ENCODE measurements around the gene RPS28. TPM values are rescaled to one million over a fixed set of nuclear protein-coding genes. Genes with fewer than 3 reads are reported as not detected.

The RPS28 gene
- total RNA-seq, 1 donor from 2014 or later, result 365 TPM

DNA sequence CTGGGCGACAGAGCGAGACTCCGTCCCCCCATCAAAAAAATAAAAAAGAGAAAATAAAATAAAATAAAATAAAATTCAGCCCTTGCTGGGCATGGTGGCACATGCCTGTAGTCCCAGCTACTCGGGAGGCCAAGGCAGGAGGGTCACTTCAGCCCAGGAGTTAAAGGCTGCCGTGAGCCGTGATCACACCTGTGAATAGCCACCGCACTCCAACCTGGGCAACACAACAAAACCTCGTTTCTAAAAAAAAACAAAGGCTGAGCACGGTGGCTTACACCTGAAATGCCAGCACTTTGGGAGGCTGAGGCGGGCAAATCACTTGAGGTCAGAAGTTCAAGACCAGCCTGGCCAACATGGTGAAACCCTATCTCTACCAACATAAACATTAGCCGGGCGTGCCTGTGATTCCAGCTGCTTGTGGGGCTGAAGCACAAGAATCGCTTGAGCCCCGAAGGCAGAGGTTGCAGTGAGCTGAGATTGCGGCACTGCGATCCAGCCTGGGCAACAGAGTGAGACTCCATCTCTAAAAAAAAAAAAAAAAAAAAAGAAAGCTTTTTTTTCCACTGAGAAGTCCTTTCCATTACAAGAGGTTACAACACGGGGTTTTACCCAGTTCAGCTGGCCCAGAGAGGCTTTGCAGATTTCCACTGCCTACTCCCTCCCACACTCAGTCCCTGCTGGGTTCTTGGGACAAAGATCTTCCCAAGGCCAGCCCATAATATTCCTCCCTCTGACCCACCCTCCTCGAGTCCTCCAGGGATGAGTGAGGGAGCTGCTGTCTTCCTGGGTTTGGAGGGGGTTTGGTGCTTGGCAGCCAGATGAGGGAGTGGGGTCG, 49.1 kb downstream of the RPS28 start:
- no peak for DNase-seq (ENCODE audit: extremely low read depth, low read depth, low spot score)

GRCh38 chr19:8371011-8371804, 49.9 kb downstream of the RPS28 start:
- DNase-seq (ENCODE audit: extremely low read depth, low read depth, low spot score), result no peak

Other genes with a start within 250 kb of the RPS28 start
- not detected in 2 replicates for gene FBN3, start 171.9 kb upstream of the RPS28 start, total RNA-seq
- 29.0 and 29.3 TPM in 2 replicates for gene CERS4, start 112.1 kb upstream of the RPS28 start, total RNA-seq
- gene CD320, start 13.1 kb upstream of the RPS28 start, total RNA-seq, result 92.0 and 120 TPM in 2 replicates
- 56.3 and 58.9 TPM in 2 replicates for gene NDUFA7, start 121 bp upstream of the RPS28 start, total RNA-seq
- 120 and 190 TPM in 2 replicates for gene KANK3, start 21.8 kb downstream of the RPS28 start, total RNA-seq
- 124 and 137 TPM in 2 replicates for gene ANGPTL4, start 42.7 kb downstream of the RPS28 start, total RNA-seq
- gene RAB11B, start 68.9 kb downstream of the RPS28 start, total RNA-seq, result 46.3 and 71.9 TPM in 2 replicates
- 254 and 324 TPM in 2 replicates for gene MARCHF2, start 91.8 kb downstream of the RPS28 start, total RNA-seq
- gene HNRNPM, start 123.5 kb downstream of the RPS28 start, total RNA-seq, result 71.3 and 136 TPM in 2 replicates
- gene PRAM1, start 181.1 kb downstream of the RPS28 start, total RNA-seq, result not detected in 2 replicates
- gene ZNF414, start 192.7 kb downstream of the RPS28 start, total RNA-seq, result 17.0 and 23.0 TPM in 2 replicates

All from glomerular endothelial cell (primary cell).